GM18526 (cell line): ENCODE results near the gene SLU7.

ENCODE experiments used
- POLR2A ChIP-seq: IDR thresholded peaks from 3 replicates; pipeline ENCODE4 v1.6.1; 2011; ENCODE audit not compliant: insufficient read length; ENCODE audit errors: extremely low read depth

The SLU7 gene

DNA sequence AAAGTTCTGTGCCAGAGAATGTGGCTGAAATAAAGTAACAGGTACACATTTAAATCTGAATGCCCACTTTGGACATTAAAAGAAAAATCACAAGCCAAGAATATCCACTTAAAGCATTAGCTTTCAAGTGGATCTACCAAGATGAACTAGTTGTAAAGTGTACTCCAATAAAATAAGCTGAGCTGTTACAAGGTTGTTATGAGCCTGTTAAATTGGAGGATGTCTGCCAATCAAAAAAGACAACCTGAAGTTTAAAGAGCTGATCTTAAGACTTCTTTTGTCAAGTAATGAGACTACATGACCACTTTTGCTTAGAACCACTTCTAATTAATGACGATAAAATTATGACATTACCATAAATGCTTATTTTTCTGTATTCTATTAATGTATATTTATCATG is 21.4 kb downstream of the SLU7 start:
- TF ChIP-seq POLR2A: no peak

- TF ChIP-seq POLR2A: no peak
Measured at GRCh38 chr5:160395111-160395510, 23.8 kb downstream of the SLU7 start.

DNA sequence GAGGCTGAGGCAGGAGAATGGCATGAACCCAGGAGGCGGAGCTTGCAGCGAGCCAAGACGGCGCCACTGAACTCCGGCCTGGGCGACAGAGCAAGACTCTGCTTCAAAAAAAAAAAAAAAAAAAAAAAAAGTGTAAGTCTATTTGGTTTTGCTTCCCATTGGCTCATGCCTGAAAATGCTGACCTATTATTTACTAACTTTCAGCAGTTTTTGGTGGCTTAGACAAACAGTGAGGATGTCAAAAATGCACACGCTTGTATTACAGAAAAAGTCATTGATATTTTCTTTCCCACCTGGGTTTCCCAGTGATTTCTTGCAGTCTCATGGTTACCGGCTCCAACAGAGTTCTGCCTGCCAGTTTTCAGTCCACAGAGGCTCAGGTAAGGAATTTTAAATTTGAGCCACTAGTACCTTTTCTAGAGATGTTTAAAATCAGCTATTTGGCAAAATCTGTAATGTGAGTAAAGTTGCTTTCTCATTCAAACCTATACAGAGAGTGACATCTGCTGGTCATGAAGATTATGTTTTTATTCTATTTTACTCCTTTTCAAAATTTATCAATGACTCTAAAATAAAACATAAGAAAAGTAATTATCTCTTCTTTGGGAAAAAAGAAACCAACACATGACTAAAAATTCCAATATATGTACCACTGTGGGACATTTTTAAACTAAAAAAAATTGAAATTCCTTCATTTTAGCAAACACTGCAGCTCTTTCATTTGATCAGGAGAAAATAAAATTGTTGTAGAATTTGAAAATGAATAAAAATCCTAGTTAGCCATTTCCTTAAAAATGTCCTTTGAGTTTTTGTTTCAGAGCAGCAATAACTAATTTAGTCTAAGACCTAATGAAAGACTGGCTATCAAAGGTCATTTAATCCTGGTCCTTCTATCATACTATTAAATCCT is 27.8 kb downstream of the SLU7 start:
- TF ChIP-seq POLR2A: no peak

GRCh38 chr5:160387445-160387844 is 31.4 kb downstream of the SLU7 start:
- no peak for TF ChIP-seq POLR2A

GRCh38 chr5:160385496-160385895 is 33.4 kb downstream of the SLU7 start:
- no peak for TF ChIP-seq POLR2A

GRCh38 chr5:160384681-160385080 is 34.2 kb downstream of the SLU7 start:
- no peak for TF ChIP-seq POLR2A

DNA sequence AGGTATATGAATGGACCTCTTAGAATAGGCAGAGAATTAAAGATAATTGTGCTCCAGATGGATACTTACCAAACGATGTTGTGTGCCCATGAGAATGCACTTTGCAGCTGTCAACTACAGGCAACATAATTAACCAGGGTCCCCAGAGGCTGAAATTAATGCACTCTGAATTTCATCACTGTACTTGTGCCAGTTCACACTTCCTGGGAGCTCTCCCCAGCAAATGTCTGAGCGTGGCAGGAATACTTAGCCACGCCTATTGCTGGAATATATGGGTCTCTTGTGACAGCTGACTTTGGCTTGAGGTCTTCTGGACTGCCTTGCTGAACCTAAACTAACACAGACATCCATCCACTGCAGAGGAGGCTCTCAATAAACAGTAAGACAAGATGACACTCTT is 36.5 kb downstream of the SLU7 start:
- TF ChIP-seq POLR2A: no peak

- no peak for TF ChIP-seq POLR2A
Measured at GRCh38 chr5:160380041-160380440, 38.8 kb downstream of the SLU7 start.

DNA sequence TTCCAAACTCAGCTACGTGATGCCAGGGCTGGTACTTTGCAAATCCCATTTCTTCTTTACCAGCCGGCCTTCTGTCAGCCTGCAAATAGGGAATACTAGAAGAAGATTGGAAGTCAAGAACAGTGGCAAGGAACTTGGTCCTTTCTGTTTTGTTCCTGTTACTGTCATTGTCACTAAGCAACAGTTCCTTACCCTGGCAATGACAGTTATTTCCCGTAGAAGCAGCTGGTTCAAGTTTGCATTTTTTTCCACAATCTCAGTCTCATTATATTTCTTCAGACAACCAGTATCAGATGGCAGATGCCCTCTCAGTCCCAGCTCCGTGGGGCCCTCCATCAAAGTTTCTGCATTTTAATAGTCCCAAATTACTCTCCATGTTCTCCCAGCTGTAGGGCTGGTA is 39.4 kb downstream of the SLU7 start:
- TF ChIP-seq POLR2A: no peak

GRCh38 chr5:160378330-160378729 is 40.6 kb downstream of the SLU7 start:
- no peak for TF ChIP-seq POLR2A

DNA sequence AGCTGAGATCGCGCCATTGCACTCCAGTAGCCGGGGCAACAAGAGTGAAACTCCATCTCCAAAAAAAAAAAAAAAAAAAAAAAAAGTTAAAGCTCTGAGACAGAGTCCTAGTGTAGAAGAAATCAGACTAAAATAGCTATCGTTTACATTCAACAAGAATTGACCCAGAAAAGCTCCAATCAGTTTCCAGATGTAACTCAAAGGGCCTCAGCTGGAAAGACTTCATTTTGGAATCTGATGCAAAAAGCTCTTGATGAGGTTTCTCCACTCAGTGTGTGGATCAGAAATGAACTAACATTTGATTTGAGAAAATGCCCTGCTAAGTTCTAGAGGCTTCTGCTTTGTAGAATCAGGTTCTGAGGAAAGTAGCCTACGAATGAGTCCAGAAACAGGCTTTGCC is 41.2 kb downstream of the SLU7 start:
- TF ChIP-seq POLR2A: no peak

GRCh38 chr5:160376416-160376815 is 42.5 kb downstream of the SLU7 start:
- TF ChIP-seq POLR2A: no peak

DNA sequence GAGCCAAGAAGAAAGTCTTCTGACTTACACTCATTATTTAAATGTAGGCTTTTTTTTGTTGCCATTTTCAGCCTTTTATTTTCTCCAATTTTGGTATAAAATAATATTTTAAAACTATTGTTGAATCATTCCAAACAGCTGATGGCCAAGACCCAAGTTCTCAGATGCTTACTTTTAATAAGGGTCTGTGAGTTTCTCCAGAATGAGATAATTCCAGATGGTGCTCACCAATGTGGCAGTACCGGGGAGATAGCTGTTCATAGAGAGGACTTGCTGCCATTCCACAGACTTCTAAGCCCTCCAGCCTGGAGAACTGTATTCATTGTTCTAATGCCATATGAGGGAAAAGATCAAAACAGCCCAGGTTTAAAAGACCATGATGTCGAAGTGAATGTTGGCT is 43.2 kb downstream of the SLU7 start:
- no peak for TF ChIP-seq POLR2A

GRCh38 chr5:160375166-160375565 is 43.7 kb downstream of the SLU7 start:
- no peak for TF ChIP-seq POLR2A

- TF ChIP-seq POLR2A: no peak
Measured at GRCh38 chr5:160371294-160371693, 47.6 kb downstream of the SLU7 start.

GRCh38 chr5:160370713-160371034 is 48.2 kb downstream of the SLU7 start:
- TF ChIP-seq POLR2A: no peak

- TF ChIP-seq POLR2A: no peak
Measured at GRCh38 chr5:160369990-160370712, 48.7 kb downstream of the SLU7 start, which contains the start of gene C1QTNF2. Gene C1QTNF2, minus strand, starts transcription at chr5:160370626. Its CDS starts 15,615 bp downstream, at chr5:160355011.

DNA sequence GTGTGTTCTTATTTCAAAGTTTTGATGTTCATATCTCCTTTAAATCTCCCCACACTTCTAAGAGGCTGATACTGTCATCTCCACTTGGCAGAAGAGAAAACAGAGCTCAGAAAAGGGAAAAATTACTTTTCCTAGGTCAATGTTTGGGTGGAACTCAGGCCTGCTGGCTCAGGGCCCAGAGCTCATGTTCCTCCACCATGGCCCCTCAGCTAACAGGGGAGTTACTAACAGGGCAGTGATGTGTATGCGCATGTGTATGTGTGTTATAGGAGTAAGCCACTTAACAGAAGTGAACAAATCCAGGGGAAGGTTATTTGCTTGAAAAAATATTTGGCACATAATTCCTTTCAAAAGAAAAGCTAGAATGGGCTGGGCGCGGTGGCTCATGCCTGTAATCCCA is 51.0 kb downstream of the SLU7 start:
- no peak for TF ChIP-seq POLR2A
